ENCODE measurements around the gene TMEM132C. TPM values are rescaled to one million over a fixed set of nuclear protein-coding genes. Genes with fewer than 3 reads are reported as not detected.
A peak's percentile ranks its signal among the peaks of the same experiment; 100 is the strongest.

Gene TMEM132C
- total and polyA plus RNA-seq, 5 donors: 4.9 to 16.3 (median 9.4) TPM

DNA sequence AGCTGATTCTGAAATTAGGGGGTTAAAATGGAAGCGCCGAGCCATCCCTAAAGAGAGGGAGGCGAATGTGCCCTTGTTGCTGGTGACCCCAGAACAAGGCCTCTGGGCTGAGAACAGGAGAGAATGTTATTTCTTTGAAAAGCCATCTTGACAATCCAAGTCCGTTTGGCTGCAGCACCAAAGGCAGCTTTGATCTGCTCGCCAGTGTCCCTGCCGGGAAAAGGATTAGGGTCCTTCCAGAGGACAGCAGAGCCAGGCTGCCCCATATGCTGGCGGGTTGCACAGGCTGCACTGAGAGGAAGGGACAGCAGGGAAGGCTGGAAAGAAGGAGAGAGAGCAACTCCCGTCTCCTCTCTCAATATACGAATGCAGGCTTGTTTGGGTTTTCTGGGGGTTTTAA lies 141.7 kb downstream of the TMEM132C start:
- intact Hi-C loops (cut with DNase I): no loop called here
- H3K4me3 ChIP-seq (ENCODE audit: low read length): no peak overlapping the region
- H3K4me1 ChIP-seq (ENCODE audit: control insufficient read depth, insufficient read depth, low read length): no peaks in the 10 kb centered on the region
- WGBS: 45% methylated on average over 9 of the region's 9 CpGs
- H3K27me3 ChIP-seq (ENCODE audit: control insufficient read depth, insufficient read depth): no peaks in the 10 kb centered on the region
- H3K27ac ChIP-seq (ENCODE audit: low read length): no peak overlapping the region
- DNase-seq: no peak
- no peaks in the 10 kb centered on the region for H3K9me3 ChIP-seq (ENCODE audit: control insufficient read depth, low read length)
- peak in 1 of 2 donors; percentile 40 for ATAC-seq

DNA sequence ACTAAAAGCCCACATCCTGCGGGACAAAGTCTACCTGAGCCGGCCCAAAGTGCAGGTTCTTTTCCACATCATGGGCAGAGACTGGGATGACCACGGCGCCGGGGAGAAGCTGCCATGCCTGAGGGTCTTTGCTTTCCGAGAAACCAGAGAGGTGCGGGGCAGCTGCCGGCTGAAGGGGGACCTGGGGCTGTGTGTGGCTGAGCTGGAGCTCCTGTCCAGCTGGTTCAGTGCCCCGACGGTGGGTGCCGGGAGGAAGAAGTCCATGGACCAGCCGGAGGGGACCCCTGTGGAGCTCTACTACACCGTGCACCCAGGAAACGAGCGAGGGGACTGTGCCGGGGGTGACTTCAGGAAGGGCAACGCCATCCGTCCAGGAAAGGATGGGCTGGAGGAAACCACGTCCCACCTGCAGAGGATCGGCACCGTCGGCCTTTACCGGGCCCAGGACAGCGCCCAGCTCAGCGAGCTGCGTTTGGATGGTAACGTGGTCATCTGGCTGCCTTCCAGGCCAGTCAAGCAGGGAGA lies 148.1 kb downstream of the TMEM132C start:
- 94% methylated on average over 27 of the region's 27 CpGs for WGBS
- no peak for ATAC-seq
- Histone ChIP-seq H3K9me3 (ENCODE audit: control insufficient read depth, low read length) (no peaks in the 10 kb centered on the region), H3K27me3 (ENCODE audit: control insufficient read depth, insufficient read depth) (no peaks in the 10 kb centered on the region), H3K4me1 (ENCODE audit: control insufficient read depth, insufficient read depth, low read length) (no peaks in the 10 kb centered on the region), H3K27ac (ENCODE audit: low read length) (no peak overlapping the region), H3K4me3 (ENCODE audit: low read length) (no peak overlapping the region)
- intact Hi-C loops (cut with DNase I): no loop called here
- DNase-seq: no peak

DNA sequence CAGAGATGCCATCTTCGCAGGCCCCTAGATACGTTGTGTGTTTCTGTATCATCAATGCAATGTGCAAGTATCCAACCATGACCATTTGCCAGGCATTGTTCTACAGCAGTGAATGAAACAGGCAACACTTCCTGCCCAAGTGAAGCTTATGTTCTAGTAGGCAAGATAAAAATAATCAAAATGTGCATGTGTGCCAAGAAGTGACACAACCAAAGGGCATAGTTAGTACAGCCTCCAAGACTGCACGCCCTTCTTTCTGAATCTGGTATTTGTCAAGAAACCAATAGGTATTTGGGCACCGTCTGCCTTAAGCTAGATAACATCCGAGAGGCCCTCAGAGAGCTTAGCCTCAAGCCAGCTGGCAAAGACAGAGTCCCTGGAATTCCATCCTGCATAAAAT lies 152.0 kb downstream of the TMEM132C start:
- DNase-seq (peak in 1 of 3 donors; percentile 53), ATAC-seq (peak; percentile 89 to 95)
- H3K27ac ChIP-seq (ENCODE audit: low read length): no peak overlapping the region
- H3K4me1 ChIP-seq (ENCODE audit: control insufficient read depth, insufficient read depth, low read length): no peaks in the 10 kb centered on the region
- WGBS: 43% methylated on average over 5 of the region's 5 CpGs
- no peaks in the 10 kb centered on the region for H3K9me3 ChIP-seq (ENCODE audit: control insufficient read depth, low read length)
- H3K4me3 ChIP-seq (ENCODE audit: low read length): no peak overlapping the region
- no peaks in the 10 kb centered on the region for H3K27me3 ChIP-seq (ENCODE audit: control insufficient read depth, insufficient read depth)
- intact Hi-C loops (cut with DNase I): no loop called here

DNA sequence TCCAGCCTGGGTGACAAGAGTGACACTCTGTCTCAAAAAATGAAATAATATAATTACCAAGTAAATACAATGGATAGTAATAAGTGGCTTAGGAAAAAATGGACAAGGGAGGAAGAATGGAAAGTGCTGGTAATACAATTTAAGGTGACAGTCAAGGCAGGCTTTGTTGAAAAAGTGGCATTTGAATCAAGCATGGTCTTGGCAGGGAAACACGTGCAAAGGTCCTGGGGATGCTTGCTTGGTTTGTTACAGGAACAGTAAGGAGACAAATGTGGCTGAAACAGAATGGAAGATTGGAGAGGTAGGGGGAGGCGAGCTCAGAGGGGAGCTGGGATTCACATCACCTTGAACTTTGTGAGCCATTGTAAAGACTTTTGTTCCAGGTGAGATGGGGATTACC lies 153.2 kb downstream of the TMEM132C start:
- no peak overlapping the region for H3K4me3 ChIP-seq (ENCODE audit: low read length)
- H3K27ac ChIP-seq (ENCODE audit: low read length): no peak overlapping the region
- intact Hi-C loops (cut with DNase I): no loop called here
- no peaks in the 10 kb centered on the region for H3K4me1 ChIP-seq (ENCODE audit: control insufficient read depth, insufficient read depth, low read length)
- no peaks in the 10 kb centered on the region for H3K27me3 ChIP-seq (ENCODE audit: control insufficient read depth, insufficient read depth)
- no peaks in the 10 kb centered on the region for H3K9me3 ChIP-seq (ENCODE audit: control insufficient read depth, low read length)
- ATAC-seq: no peak
- DNase-seq: no peak
- 89% methylated on average over 2 of the region's 2 CpGs for WGBS

DNA sequence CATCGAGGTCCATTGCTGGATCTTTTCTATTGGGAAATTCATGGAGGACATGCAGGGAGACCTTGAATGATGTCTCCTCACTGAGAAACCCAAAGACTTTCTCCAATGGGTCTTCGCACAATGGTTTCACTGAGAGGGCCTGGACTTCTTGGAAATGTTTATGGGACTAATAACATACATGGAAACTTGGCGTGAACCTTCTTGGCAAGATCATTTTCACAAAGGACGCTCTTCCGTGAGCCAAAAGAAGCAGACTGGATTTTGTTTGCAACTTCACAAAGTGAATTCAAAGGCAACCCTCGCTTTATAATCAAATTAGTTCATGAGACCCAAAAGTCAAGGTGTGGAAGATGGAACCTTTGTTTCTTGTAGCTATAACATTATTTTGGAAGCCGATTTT lies 154.4 kb downstream of the TMEM132C start:
- no peaks in the 10 kb centered on the region for H3K9me3 ChIP-seq (ENCODE audit: control insufficient read depth, low read length)
- DNase-seq (no peak), ATAC-seq (no peak)
- no peaks in the 10 kb centered on the region for H3K4me1 ChIP-seq (ENCODE audit: control insufficient read depth, insufficient read depth, low read length)
- intact Hi-C loops (cut with DNase I): no loop called here
- H3K27ac ChIP-seq (ENCODE audit: low read length): no peak overlapping the region
- H3K4me3 ChIP-seq (ENCODE audit: low read length): no peak overlapping the region
- 81% methylated on average over 7 of the region's 7 CpGs for WGBS
- H3K27me3 ChIP-seq (ENCODE audit: control insufficient read depth, insufficient read depth): no peaks in the 10 kb centered on the region

DNA sequence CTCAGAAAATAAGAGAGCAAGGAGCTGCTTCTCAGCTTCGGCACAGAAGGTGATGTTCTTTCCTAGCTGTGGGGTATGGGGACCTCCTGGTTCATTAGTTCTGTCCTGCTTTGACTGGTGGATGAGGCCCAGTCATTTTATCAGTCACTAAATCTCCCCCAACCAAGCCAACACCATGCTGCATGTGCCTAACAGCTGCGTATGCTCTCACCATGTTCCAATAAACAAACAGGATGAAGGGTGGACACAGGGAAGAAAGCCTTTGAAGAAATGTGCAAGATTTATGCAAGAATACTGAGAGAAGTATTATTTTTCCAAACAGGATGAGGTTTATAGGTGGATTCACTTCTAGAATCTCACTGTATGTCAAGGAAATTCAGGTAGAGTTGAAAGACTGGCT lies 156.2 kb downstream of the TMEM132C start:
- Histone ChIP-seq H3K27me3 (ENCODE audit: control insufficient read depth, insufficient read depth) (no peaks in the 10 kb centered on the region), H3K4me1 (ENCODE audit: control insufficient read depth, insufficient read depth, low read length) (no peaks in the 10 kb centered on the region), H3K4me3 (ENCODE audit: low read length) (no peak overlapping the region), H3K27ac (ENCODE audit: low read length) (no peak overlapping the region), H3K9me3 (ENCODE audit: control insufficient read depth, low read length) (no peaks in the 10 kb centered on the region)
- DNase-seq: no peak
- no peak for ATAC-seq
- WGBS: 92% methylated on average over 2 of the region's 2 CpGs
- intact Hi-C loops (cut with DNase I): no loop called here

DNA sequence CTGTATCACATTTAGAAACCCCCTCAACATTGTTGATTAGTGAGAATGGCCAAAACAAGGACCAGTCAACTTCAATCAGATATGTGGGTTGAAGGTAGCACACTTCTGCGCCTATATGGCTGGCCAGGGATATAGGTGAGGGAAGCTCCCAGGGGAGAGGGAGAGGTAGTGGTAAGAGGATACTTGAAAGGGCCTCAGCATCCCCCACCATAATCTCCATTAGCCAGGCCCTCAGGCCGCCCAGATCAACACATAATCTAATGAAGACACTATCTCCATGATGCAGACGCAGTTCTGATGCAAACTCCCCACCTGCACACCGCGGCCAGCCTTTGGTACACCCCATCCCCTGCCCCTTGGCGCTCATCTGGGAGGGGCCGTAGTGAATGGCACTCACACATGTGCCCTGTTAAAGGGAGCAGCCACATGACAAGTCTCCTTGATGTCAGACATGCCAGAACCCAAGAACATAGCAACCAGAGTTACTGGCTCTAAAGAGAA lies 158.0 kb downstream of the TMEM132C start:
- Histone ChIP-seq H3K4me3 (ENCODE audit: low read length) (no peak overlapping the region), H3K4me1 (ENCODE audit: control insufficient read depth, insufficient read depth, low read length) (no peaks in the 10 kb centered on the region), H3K9me3 (ENCODE audit: control insufficient read depth, low read length) (no peaks in the 10 kb centered on the region), H3K27me3 (ENCODE audit: control insufficient read depth, insufficient read depth) (no peaks in the 10 kb centered on the region), H3K27ac (ENCODE audit: low read length) (no peak overlapping the region)
- intact Hi-C loops (cut with DNase I): no loop called here
- DNase-seq (no peak), ATAC-seq (no peak)
- 81% methylated on average over 7 of the region's 7 CpGs for WGBS

DNA sequence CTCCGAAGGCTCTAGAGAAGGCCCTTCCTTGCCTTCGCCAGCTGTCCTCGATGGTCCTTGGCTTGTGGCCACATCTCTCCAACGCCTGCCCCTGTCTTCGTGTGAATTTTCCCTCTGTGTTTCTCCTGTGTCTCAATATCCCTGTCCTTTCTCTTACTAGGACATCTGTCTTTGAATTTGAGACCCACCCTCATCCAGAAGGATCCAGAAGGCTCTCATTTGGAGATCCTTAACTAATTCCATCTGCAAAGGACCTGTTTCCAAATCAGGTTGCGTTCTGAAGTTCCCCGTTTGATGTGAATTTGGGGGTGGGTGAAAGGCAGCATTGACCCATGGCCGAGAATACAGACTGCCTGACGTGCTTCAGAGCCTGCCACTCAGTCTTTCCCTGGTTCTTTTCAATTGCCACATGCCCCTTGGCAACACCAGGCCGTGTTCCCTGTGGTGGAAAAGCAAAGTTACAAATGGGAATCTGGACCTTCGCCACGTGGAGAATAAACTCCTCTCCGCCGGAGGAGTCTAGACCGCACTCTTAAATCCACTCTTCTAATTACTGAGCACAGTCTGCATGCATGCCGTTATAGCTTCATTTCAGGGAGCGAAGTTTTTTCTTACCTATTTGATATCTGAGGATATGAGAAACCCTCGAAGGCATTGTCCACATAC lies 158.8 kb downstream of the TMEM132C start:
- Histone ChIP-seq H3K27ac (ENCODE audit: low read length) (no peak overlapping the region), H3K4me3 (ENCODE audit: low read length) (no peak overlapping the region), H3K27me3 (ENCODE audit: control insufficient read depth, insufficient read depth) (no peaks in the 10 kb centered on the region), H3K4me1 (ENCODE audit: control insufficient read depth, insufficient read depth, low read length) (no peaks in the 10 kb centered on the region), H3K9me3 (ENCODE audit: control insufficient read depth, low read length) (no peaks in the 10 kb centered on the region)
- 82% methylated on average over 18 of the region's 18 CpGs for WGBS
- intact Hi-C loops (cut with DNase I): no loop called here
- no peak for ATAC-seq
- DNase-seq: no peak

DNA sequence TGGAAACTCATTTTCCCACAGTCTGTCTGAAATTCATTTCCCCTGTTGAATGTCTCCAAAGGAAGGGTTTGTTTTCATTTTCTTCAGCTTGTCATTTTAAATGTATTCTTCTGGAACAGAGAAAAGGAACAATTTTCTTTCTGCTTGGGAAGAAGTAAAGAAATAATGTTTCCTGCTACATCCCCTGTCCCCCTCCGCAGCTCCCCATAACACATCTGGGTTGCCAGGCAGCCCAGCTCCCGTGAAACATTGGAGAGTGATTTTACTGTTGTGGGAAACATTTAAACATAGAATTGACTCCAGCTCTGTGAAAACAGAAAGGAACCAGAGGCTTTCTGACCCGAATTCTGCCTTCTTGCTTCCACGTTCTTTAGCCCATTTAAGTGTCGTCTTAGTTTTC lies 159.5 kb downstream of the TMEM132C start:
- Histone ChIP-seq H3K27ac (ENCODE audit: low read length) (no peak overlapping the region), H3K4me3 (ENCODE audit: low read length) (no peak overlapping the region), H3K27me3 (ENCODE audit: control insufficient read depth, insufficient read depth) (no peaks in the 10 kb centered on the region), H3K4me1 (ENCODE audit: control insufficient read depth, insufficient read depth, low read length) (no peaks in the 10 kb centered on the region), H3K9me3 (ENCODE audit: control insufficient read depth, low read length) (no peaks in the 10 kb centered on the region)
- DNase-seq (no peak), ATAC-seq (no peak)
- intact Hi-C loops (cut with DNase I): no loop called here
- WGBS: 45% methylated on average over 5 of the region's 5 CpGs

DNA sequence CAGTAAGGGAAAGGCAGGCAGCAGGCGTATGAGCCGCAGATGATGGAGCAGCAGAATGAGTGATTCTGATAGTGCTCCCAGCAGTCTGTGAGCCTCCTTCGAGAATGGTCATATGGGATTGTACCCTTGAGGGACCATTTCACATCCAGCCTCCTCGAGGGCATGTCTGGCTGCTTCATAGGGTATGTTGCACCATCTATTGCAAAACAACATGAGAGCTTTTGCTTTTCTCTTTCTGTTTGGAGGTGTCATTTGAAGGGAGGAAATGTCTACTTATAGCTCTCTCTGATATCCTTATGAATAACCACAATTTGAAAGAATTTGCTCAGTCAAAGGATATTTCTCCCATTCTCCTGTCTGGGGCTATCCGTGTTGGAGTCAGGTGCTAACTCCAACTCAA lies 172.8 kb downstream of the TMEM132C start:
- intact Hi-C loops (cut with DNase I): no loop called here
- no peaks in the 10 kb centered on the region for H3K4me1 ChIP-seq (ENCODE audit: control insufficient read depth, insufficient read depth, low read length)
- no peak overlapping the region for H3K27ac ChIP-seq (ENCODE audit: low read length)
- H3K4me3 ChIP-seq (ENCODE audit: low read length): no peak overlapping the region
- DNase-seq (no peak), ATAC-seq (no peak)
- WGBS: 68% methylated on average over 5 of the region's 5 CpGs
- H3K9me3 ChIP-seq (ENCODE audit: control insufficient read depth, low read length): no peaks in the 10 kb centered on the region
- no peaks in the 10 kb centered on the region for H3K27me3 ChIP-seq (ENCODE audit: control insufficient read depth, insufficient read depth)

DNA sequence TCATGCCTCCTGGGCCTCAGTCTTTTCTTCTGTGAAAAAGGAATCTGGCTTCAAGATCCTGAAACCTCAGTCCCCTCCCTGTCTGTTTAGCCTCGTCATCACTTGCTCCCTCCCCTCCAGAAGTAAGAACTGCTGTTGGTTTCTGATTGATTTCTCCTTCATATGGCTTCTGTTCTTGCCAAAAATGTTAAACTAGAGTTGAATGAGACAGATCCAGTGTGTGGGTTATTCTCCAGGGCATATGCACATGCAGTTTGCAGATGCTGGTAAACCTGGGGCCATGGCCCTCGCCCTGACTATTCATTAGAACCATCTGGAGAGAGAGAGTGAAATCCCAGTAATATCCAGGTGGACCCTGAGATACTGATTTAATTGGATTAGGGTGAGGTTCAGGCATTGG lies 175.1 kb downstream of the TMEM132C start:
- WGBS: 74% methylated on average over 2 of the region's 2 CpGs
- no peaks in the 10 kb centered on the region for H3K9me3 ChIP-seq (ENCODE audit: control insufficient read depth, low read length)
- no peaks in the 10 kb centered on the region for H3K27me3 ChIP-seq (ENCODE audit: control insufficient read depth, insufficient read depth)
- no peak overlapping the region for H3K27ac ChIP-seq (ENCODE audit: low read length)
- no peak for DNase-seq
- ATAC-seq: no peak
- H3K4me1 ChIP-seq (ENCODE audit: control insufficient read depth, insufficient read depth, low read length): no peaks in the 10 kb centered on the region
- intact Hi-C loops (cut with DNase I): no loop called here
- no peak overlapping the region for H3K4me3 ChIP-seq (ENCODE audit: low read length)

DNA sequence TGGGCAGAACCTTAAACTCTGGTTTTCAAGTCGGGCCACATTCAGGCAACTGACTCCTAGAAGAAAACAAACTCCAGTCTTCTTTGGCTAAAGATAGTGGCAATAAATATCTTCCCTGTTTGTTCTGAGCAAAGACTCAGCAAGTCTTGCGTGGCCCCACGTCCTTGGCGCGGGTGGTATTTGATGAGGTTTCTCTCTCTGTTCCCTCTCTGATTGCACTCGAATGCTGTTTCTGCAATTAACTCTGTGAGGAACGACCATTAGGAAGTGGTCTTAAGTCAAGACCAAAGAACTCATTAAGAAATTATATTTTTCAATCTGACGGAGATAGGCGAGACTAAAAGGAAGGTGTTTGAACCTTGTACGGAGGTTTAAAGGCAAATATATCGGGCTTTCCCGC lies 177.6 kb downstream of the TMEM132C start:
- Histone ChIP-seq H3K27ac (ENCODE audit: low read length) (no peak overlapping the region), H3K27me3 (ENCODE audit: control insufficient read depth, insufficient read depth) (no peaks in the 10 kb centered on the region), H3K4me3 (ENCODE audit: low read length) (no peak overlapping the region), H3K4me1 (ENCODE audit: control insufficient read depth, insufficient read depth, low read length) (no peaks in the 10 kb centered on the region), H3K9me3 (ENCODE audit: control insufficient read depth, low read length) (no peaks in the 10 kb centered on the region)
- WGBS: 67% methylated on average over 12 of the region's 12 CpGs
- DNase-seq: no peak
- ATAC-seq: no peak
- intact Hi-C loops (cut with DNase I): no loop called here
